Peyer's patch (tissue), 4 donors: ENCODE measurements around the gene STK32B.

ENCODE experiments used
- POLR2A ChIP-seq, 2 donors: fragments of 450-650 bp; IDR thresholded peaks; one replicate each; pipeline ENCODE4 v1.5.1; 2017; ENCODE audit warnings: antibody characterized with exemption in 2 of 2, mild to moderate bottlenecking in 2 of 2, moderate library complexity in 2 of 2
- TF ChIP-seq, protein P1 (sequence below), 6 experiments: fragments of 450-650 bp in 4 of 6; fragments of 200-600 bp in 2 of 6; sonication (generic) in 1 of 6; IDR thresholded peaks; one replicate each; pipeline ENCODE4 v1.5.1; 2017 to 2019; ENCODE audit warnings: antibody characterized with exemption in 6 of 6, mild to moderate bottlenecking in 3 of 6, moderate library complexity in 1 of 6

DNA sequence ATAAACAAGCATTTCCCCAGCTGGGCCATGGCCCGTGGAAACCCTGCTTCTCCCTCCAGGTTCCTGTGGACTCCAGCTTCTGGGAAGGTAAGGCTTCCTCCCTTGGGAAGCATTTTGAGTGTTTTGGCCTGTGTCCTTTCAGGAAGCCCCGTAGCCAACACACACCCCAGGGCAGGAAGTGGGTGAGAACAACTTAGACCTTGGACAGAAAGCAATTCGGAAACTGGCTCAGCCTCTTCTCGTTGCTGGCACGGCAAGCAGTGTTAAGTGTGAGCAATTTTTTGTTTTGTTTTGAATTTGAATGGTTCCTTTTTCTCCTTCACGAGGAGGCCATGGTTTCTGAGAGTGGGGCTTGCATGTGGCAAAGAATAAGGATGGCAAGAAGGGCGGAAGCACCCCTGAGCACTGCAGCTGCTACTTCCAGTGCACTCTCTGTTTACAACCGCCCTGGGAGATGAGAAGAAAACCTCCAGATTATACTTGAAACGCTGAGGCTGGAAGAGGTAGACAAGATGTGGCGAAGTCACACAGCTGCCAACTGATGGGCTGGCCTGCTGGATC, 17.9 kb upstream of the STK32B start:
- TF ChIP-seq, protein P1, sequence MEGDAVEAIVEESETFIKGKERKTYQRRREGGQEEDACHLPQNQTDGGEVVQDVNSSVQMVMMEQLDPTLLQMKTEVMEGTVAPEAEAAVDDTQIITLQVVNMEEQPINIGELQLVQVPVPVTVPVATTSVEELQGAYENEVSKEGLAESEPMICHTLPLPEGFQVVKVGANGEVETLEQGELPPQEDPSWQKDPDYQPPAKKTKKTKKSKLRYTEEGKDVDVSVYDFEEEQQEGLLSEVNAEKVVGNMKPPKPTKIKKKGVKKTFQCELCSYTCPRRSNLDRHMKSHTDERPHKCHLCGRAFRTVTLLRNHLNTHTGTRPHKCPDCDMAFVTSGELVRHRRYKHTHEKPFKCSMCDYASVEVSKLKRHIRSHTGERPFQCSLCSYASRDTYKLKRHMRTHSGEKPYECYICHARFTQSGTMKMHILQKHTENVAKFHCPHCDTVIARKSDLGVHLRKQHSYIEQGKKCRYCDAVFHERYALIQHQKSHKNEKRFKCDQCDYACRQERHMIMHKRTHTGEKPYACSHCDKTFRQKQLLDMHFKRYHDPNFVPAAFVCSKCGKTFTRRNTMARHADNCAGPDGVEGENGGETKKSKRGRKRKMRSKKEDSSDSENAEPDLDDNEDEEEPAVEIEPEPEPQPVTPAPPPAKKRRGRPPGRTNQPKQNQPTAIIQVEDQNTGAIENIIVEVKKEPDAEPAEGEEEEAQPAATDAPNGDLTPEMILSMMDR (IDR thresholded peaks at IDR 0.05), result no peak
- TF ChIP-seq POLR2A (IDR thresholded peaks at IDR 0.05), result no peak
